Ovary (tissue), 9 donors: ENCODE data around the gene ADAMTS14. TPM values are rescaled to one million over a fixed set of nuclear protein-coding genes. Genes with fewer than 3 reads are reported as not detected.
A peak's percentile ranks its signal among the peaks of the same experiment; 100 is the strongest.

Experiments
- DNase-seq, 5 donors: peaks; one replicate each; pipeline ENCODE4 v3.0.0-alpha.2; 2019 to 2020
- H3K27ac ChIP-seq, 2 donors: fragments of 200-600 bp; one replicate each; pipeline versions ENCODE4 v1.5.1 to v1.8.0; 2019 to 2022
- H3K27me3 ChIP-seq: fragments of 200-600 bp; one replicate; pipeline ENCODE4 v1.8.0; 2022
- H3K36me3 ChIP-seq: fragments of 200-600 bp; sonication (generic); one replicate; pipeline ENCODE4 v1.5.1; 2019
- H3K4me1 ChIP-seq: one replicate; pipeline ENCODE4 v1.8.1; 2013; ENCODE audit warnings: mild to moderate bottlenecking, moderate library complexity; ENCODE audit not compliant: insufficient read depth
- H3K4me3 ChIP-seq: fragments of 200-600 bp; sonication (generic); one replicate; pipeline ENCODE4 v1.5.1; 2017
- H3K9me3 ChIP-seq, 2 donors: fragments of 200-600 bp in 1 of 2; sonication (generic) in 1 of 2; one replicate each; pipeline versions ENCODE4 v1.5.1 to v1.8.1; 2013 to 2019; ENCODE audit warnings: mild to moderate bottlenecking in 1 of 2, moderate library complexity in 1 of 2
- EP300 ChIP-seq: sonication (generic); formaldehyde crosslinking; IDR thresholded peaks from one replicate; pipeline ENCODE4 v1.6.1; 2017; ENCODE audit warnings: antibody characterized with exemption
- POLR2A ChIP-seq: fragments of 450-650 bp; IDR thresholded peaks from one replicate; pipeline ENCODE4 v1.6.1; 2017; ENCODE audit warnings: antibody characterized with exemption, mild to moderate bottlenecking, moderate library complexity
- WGBS, 3 donors: extraction: QIAGEN DNeasy Blood & Tissue Kit in 1 of 3; methylation state at CpG; one replicate each; pipeline versions ENCODE4 v1.1.5 to v1.1.7; 2013 to 2017; 5-methylcytosine and 5-hydroxymethylcytosine counted together
- intact Hi-C, 4 donors: fragments of 100-400 bp; cut with DNase I; formaldehyde crosslinking; loops; one replicate each; pipeline versions ENCODE4 v1.11.0 to v1.15.1; 2022 to 2023
- polyA plus RNA-seq, 2 donors: library from polyadenylated mRNA; stranded (reverse); fragments of 200-250 nt in 1 of 2; fragments of 350-450 nt in 1 of 2; fragmentation: Illumina TruSeq in 1 of 2; extraction: RNeasy Lipid Tissue Mini Kit (QIAGEN cat#74804) in 1 of 2; gene quantifications; one replicate each; pipeline ENCODE4 v1.2.3, GENCODE V29; 2013 to 2014
- total RNA-seq, 7 donors: library from RNA; depleted of rRNA in 2 of 7; stranded (reverse); fragments of >200 nt in 2 of 7; fragmentation: NEBNext Ultra II Directional in 3 of 7; extraction: Animal tissue kit (Norgen Biotek cat#: 25700) in 3 of 7; gene quantifications; one replicate each; pipeline versions ENCODE4 v1.1.0 to v1.2.4, GENCODE V29; 2016 to 2023
- TF ChIP-seq, protein P1 (sequence below), 3 donors: fragments of 450-650 bp in 2 of 3; fragments of 200-600 bp in 1 of 3; IDR thresholded peaks; one replicate each; pipeline versions ENCODE4 v1.5.1 to v1.8.0; 2016 to 2022; ENCODE audit warnings: antibody characterized with exemption in 3 of 3, mild to moderate bottlenecking in 1 of 3
- donor health status: DM: no; HTN: no; CAD: no; lungs with moderate emphysema.
- donor health status: DM: no; HTN: no; CAD: no.
- donor health status: Bipolar disorder and iron deficiency.
- donor health status: DM: yes; HTN: yes; CAD: no.
- donor health status: DM: no; HTN: no; CAD: no.
- donor health status: DM: yes; HTN: yes; CAD: no.

Gene ADAMTS14
- total and polyA plus RNA-seq, 9 donors: 0.07 to 0.75 (median 0.14) TPM; not detected in 3

GRCh38 chr10:70777063-70777875 is 105.0 kb downstream of the ADAMTS14 start:
- H3K9me3 ChIP-seq: no peaks in the 10 kb centered on the region
- H3K4me3 ChIP-seq: no peak overlapping the region
- no peaks in the 10 kb centered on the region for H3K36me3 ChIP-seq
- no peaks in the 10 kb centered on the region for H3K27me3 ChIP-seq
- intact Hi-C loops: no loop called here
- 88 to 91% (median 88%) methylated on average over 18 of the region's 18 CpGs for WGBS, 3 donors
- no peak overlapping the region for H3K27ac ChIP-seq
- H3K4me1 ChIP-seq: no peaks in the 10 kb centered on the region
- peak in 1 of 5 donors; percentile 19 for DNase-seq
- TF ChIP-seq EP300 (no peak), POLR2A (no peak)
- TF ChIP-seq, protein P1, sequence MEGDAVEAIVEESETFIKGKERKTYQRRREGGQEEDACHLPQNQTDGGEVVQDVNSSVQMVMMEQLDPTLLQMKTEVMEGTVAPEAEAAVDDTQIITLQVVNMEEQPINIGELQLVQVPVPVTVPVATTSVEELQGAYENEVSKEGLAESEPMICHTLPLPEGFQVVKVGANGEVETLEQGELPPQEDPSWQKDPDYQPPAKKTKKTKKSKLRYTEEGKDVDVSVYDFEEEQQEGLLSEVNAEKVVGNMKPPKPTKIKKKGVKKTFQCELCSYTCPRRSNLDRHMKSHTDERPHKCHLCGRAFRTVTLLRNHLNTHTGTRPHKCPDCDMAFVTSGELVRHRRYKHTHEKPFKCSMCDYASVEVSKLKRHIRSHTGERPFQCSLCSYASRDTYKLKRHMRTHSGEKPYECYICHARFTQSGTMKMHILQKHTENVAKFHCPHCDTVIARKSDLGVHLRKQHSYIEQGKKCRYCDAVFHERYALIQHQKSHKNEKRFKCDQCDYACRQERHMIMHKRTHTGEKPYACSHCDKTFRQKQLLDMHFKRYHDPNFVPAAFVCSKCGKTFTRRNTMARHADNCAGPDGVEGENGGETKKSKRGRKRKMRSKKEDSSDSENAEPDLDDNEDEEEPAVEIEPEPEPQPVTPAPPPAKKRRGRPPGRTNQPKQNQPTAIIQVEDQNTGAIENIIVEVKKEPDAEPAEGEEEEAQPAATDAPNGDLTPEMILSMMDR (IDR thresholded peaks at IDR 0.05): no peak

GRCh38 chr10:70778267-70778924 is 106.1 kb downstream of the ADAMTS14 start:
- no peak for DNase-seq
- WGBS, 3 donors: 68 to 75% (median 73%) methylated on average over 9 of the region's 9 CpGs
- intact Hi-C loops: no loop called here
- no peak overlapping the region for H3K27ac ChIP-seq
- TF ChIP-seq EP300 (no peak), POLR2A (no peak)
- TF ChIP-seq, protein P1 (IDR thresholded peaks at IDR 0.05): no peak
- no peaks in the 10 kb centered on the region for H3K9me3 ChIP-seq
- H3K36me3 ChIP-seq: no peaks in the 10 kb centered on the region
- H3K27me3 ChIP-seq: no peaks in the 10 kb centered on the region
- no peak overlapping the region for H3K4me3 ChIP-seq
- H3K4me1 ChIP-seq: no peaks in the 10 kb centered on the region

GRCh38 chr10:70779088-70779487 is 106.8 kb downstream of the ADAMTS14 start:
- no peak overlapping the region for H3K4me3 ChIP-seq
- intact Hi-C loops: no loop called here
- WGBS, 3 donors: 48 to 69% (median 68%) methylated on average over 2 of the region's 2 CpGs
- no peaks in the 10 kb centered on the region for H3K27me3 ChIP-seq
- no peak for TF ChIP-seq EP300
- no peak for TF ChIP-seq POLR2A
- TF ChIP-seq, protein P1 (IDR thresholded peaks at IDR 0.05): no peak
- H3K36me3 ChIP-seq: no peaks in the 10 kb centered on the region
- H3K27ac ChIP-seq: no peak overlapping the region
- H3K9me3 ChIP-seq: no peaks in the 10 kb centered on the region
- no peaks in the 10 kb centered on the region for H3K4me1 ChIP-seq
- no peak for DNase-seq

DNA sequence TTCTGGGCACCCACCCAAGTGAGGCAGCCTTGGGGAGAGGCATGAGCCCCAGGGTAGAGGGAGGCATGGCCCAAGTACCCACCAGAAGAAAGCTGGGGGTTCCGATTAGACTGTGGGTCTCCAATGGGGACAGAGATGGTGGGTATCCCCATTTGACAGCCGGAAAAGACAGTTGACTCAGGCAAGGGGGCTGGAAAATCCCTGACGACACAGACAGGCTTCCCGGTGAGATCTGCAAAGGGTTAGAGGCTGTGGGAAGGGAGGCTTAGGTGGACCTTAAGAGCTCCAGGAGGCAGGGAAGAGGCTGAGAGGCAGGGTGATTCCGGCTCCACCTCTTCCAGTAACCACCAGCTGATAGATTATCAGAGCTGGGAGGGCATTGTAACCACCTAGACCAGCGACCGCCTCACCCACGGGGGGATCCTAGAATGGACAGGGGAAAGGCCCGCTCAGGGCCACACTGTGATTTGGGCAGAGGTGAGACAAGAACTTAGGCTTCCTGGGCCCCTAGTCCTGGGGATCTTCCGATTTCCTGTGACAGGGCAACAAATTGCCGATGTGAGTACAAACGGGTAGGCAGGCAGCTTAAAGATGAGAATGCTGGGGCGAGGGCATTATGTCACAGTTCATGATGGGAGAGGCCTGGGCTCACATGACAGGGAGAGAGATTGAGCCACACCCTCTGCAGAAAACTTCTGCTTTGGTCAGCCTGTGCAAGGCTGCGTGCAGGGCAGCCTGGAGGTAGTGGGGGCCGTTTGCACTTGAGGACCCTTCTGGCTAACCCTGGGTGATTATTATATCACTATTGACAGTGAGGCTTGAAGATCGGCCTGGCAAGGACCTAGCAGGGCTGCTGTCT is 107.4 kb downstream of the ADAMTS14 start:
- no peak overlapping the region for H3K4me3 ChIP-seq
- no peaks in the 10 kb centered on the region for H3K4me1 ChIP-seq
- H3K27me3 ChIP-seq: no peaks in the 10 kb centered on the region
- no peaks in the 10 kb centered on the region for H3K36me3 ChIP-seq
- 82 to 85% (median 85%) methylated on average over 16 of the region's 16 CpGs for WGBS, 3 donors
- no peak overlapping the region for H3K27ac ChIP-seq
- TF ChIP-seq, protein P1 (IDR thresholded peaks at IDR 0.05): no peak
- TF ChIP-seq EP300: no peak
- TF ChIP-seq POLR2A: no peak
- no peaks in the 10 kb centered on the region for H3K9me3 ChIP-seq
- intact Hi-C loops: no loop called here
- DNase-seq: peak in 1 of 5 donors; percentile 17
